GM13977 (cell line): ENCODE measurements around the gene PRKCA.

Experiments used
- DNase-seq: peaks from one replicate; pipeline ENCODE4 v3.0.0; 2012; ENCODE audit warnings: low spot score
- CTCF ChIP-seq: IDR thresholded peaks from 2 replicates; pipeline ENCODE4 v1.5.1; 2012; ENCODE audit warnings: mild to moderate bottlenecking, control low read depth; ENCODE audit not compliant: insufficient read depth; ENCODE audit errors: extremely low read depth, missing control alignments
- in situ Hi-C: fragments of 300-500 bp; cut with MboI; formaldehyde crosslinking; loops from one replicate; pipeline ENCODE4 v1.12.0; 2022; ENCODE audit warnings: low sequenced_read_pairs, low pct_unique_long_range_greater_than_20kb, mixed read lengths, inconsistent platforms; ENCODE audit not compliant: unreplicated experiment

Gene PRKCA

GRCh38 chr17:66675991-66676371 is 373.6 kb downstream of the PRKCA start:
- no peak for DNase-seq
- in situ Hi-C loops: no loop called here
- TF ChIP-seq CTCF: no peak

GRCh38 chr17:66676421-66676820 is 374.0 kb downstream of the PRKCA start:
- in situ Hi-C loops: no loop called here
- no peak for DNase-seq
- TF ChIP-seq CTCF: no peak

GRCh38 chr17:66677201-66677981 is 375.0 kb downstream of the PRKCA start:
- in situ Hi-C loops: no loop called here
- no peak for DNase-seq
- TF ChIP-seq CTCF: no peak

- DNase-seq: no peak
- no peak for TF ChIP-seq CTCF
- in situ Hi-C loops: no loop called here
These were observed 375.6 kb downstream of the PRKCA start for GRCh38 chr17:66678061-66678460.

- no peak for TF ChIP-seq CTCF
- in situ Hi-C loops: no loop called here
- DNase-seq: no peak
These were observed 376.4 kb downstream of the PRKCA start for GRCh38 chr17:66678827-66679226.

- TF ChIP-seq CTCF: no peak
- in situ Hi-C loops: no loop called here
- no peak for DNase-seq
These were observed 377.5 kb downstream of the PRKCA start for GRCh38 chr17:66679631-66680517.
